Activated CD8-positive, alpha-beta memory T cell treated with anti-CD3 and anti-CD28 coated beads for 1 hour (primary cell): ENCODE measurements around the gene TMEM242.
"Not testable (repeated sequence)": the region's sequence is repeated elsewhere in the genome, so short reads cannot be mapped to it uniquely, and the experiment has no call there.

Experiments used
- DNase-seq, 2 donors: peaks; one replicate each; pipeline ENCODE4 v3.0.0-alpha.2; 2020; ENCODE audit warnings: low read depth in 1 of 2; ENCODE audit errors: extremely low read depth in 1 of 2

TMEM242 gene

GRCh38 chr6:157325069-157325805, 1.9 kb upstream of the TMEM242 start:
- no peak for DNase-seq

- DNase-seq: no peak
Measured at GRCh38 chr6:157323966-157324300, 614 bp upstream of the TMEM242 start.

GRCh38 chr6:157322792-157323254, 496 bp downstream of the TMEM242 start:
- DNase-seq: peak in 1 of 2 donors; percentile 45

GRCh38 chr6:157316871-157317814, 6.2 kb downstream of the TMEM242 start:
- no peak for DNase-seq

- DNase-seq: no peak
Measured at GRCh38 chr6:157314705-157315321, 8.5 kb downstream of the TMEM242 start.

GRCh38 chr6:157313531-157314467, 9.5 kb downstream of the TMEM242 start:
- no peak for DNase-seq

GRCh38 chr6:157312757-157313156, 10.6 kb downstream of the TMEM242 start:
- DNase-seq: no peak

- not testable (repeated sequence) for DNase-seq
Measured at GRCh38 chr6:157310693-157311092, 12.6 kb downstream of the TMEM242 start.

- no peak for DNase-seq
Measured at GRCh38 chr6:157307661-157308060, 15.7 kb downstream of the TMEM242 start.

- no peak for DNase-seq
Measured at GRCh38 chr6:157305670-157306653, 17.4 kb downstream of the TMEM242 start.

- DNase-seq: no peak
Measured at GRCh38 chr6:157304899-157305663, 18.2 kb downstream of the TMEM242 start.

GRCh38 chr6:157302736-157303135, 20.6 kb downstream of the TMEM242 start:
- no peak for DNase-seq

- DNase-seq: no peak
Measured at GRCh38 chr6:157300436-157300835, 22.9 kb downstream of the TMEM242 start.

GRCh38 chr6:157300006-157300405, 23.3 kb downstream of the TMEM242 start:
- DNase-seq: no peak

- no peak for DNase-seq
Measured at GRCh38 chr6:157298216-157298724, 25.0 kb downstream of the TMEM242 start.

- DNase-seq: no peak
Measured at GRCh38 chr6:157294654-157295053, 28.7 kb downstream of the TMEM242 start.

- DNase-seq: no peak
Measured at GRCh38 chr6:157293780-157294179, 29.5 kb downstream of the TMEM242 start.

- no peak for DNase-seq
Measured at GRCh38 chr6:157292202-157292601, 31.1 kb downstream of the TMEM242 start.
